DMS53 treated with DMSO at 0.1 percent for 48 hours (cell line): Measurements from ENCODE around the gene PRR32.
"Not testable (repeated sequence)": the region's sequence is repeated elsewhere in the genome, so short reads cannot be mapped to it uniquely, and the experiment has no call there.

ENCODE experiments used
- DNase-seq: peaks from one replicate; lab custom pipeline; 2025; ENCODE audit not compliant: unreplicated experiment; lab: John Stamatoyannopoulos, UW

PRR32 gene

GRCh38 chrX:126819429-126819828 is at the start of gene PRR32:
Gene PRR32 (plus strand): TSS chrX:126819729. CDS start chrX:126819844, 115 bp downstream.
- DNase-seq, result no peak

GRCh38 chrX:126770179-126770578 is 49.4 kb upstream of the PRR32 start:
- DNase-seq, result peak; percentile 50

GRCh38 chrX:126785539-126785938 is 34.0 kb upstream of the PRR32 start:
- no peak for DNase-seq

- no peak for DNase-seq
These were observed 20.5 kb upstream of the PRR32 start for GRCh38 chrX:126799059-126799458.

- DNase-seq, result not testable (repeated sequence)
These were observed 12.7 kb upstream of the PRR32 start for GRCh38 chrX:126806784-126807183.

- no peak for DNase-seq
These were observed 3.7 kb upstream of the PRR32 start for GRCh38 chrX:126815806-126816205.

- DNase-seq, result no peak
These were observed 1.3 kb downstream of the PRR32 start for GRCh38 chrX:126820700-126821420.

GRCh38 chrX:126824338-126825007 is 4.9 kb downstream of the PRR32 start:
- no peak for DNase-seq

GRCh38 chrX:126825566-126826193 is 6.2 kb downstream of the PRR32 start:
- no peak for DNase-seq

- no peak for DNase-seq
These were observed 16.7 kb downstream of the PRR32 start for GRCh38 chrX:126836186-126836585.

- DNase-seq, result no peak
These were observed 27.6 kb downstream of the PRR32 start for GRCh38 chrX:126847143-126847542.

- DNase-seq, result no peak
These were observed 36.5 kb downstream of the PRR32 start for GRCh38 chrX:126855839-126856524.
